Gastrocnemius medialis (tissue), 4 donors: ENCODE measurements around the gene SCYL1.

Experiments used
- POLR2A ChIP-seq, 2 donors: fragments of 450-650 bp; IDR thresholded peaks; one replicate each; pipeline ENCODE4 v1.6.1; 2017; ENCODE audit warnings: antibody characterized with exemption in 2 of 2, mild to moderate bottlenecking in 2 of 2, moderate library complexity in 2 of 2
- TF ChIP-seq, protein P1 (sequence below), 5 experiments: fragments of 450-650 bp in 3 of 5; fragments of 200-600 bp in 2 of 5; sonication (generic) in 2 of 5; IDR thresholded peaks in 4 of 5; conservative IDR thresholded peaks in 1 of 5; 1 replicate in 4 of 5; 2 replicates in 1 of 5; pipeline ENCODE4 v1.5.1; 2016 to 2019; ENCODE audit warnings: antibody characterized with exemption in 5 of 5, mild to moderate bottlenecking in 3 of 5, moderate library complexity in 3 of 5

DNA sequence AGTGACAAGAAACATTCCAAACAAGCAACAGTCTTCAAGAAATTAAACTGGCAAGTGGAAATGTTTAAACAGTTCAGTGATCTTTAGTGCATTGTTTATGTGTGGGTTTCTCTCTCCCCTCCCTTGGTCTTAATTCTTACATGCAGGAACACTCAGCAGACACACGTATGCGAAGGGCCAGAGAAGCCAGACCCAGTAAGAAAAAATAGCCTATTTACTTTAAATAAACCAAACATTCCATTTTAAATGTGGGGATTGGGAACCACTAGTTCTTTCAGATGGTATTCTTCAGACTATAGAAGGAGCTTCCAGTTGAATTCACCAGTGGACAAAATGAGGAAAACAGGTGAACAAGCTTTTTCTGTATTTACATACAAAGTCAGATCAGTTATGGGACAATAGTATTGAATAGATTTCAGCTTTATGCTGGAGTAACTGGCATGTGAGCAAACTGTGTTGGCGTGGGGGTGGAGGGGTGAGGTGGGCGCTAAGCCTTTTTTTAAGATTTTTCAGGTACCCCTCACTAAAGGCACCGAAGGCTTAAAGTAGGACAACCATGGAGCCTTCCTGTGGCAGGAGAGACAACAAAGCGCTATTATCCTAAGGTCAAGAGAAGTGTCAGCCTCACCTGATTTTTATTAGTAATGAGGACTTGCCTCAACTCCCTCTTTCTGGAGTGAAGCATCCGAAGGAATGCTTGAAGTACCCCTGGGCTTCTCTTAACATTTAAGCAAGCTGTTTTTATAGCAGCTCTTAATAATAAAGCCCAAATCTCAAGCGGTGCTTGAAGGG lies 20.0 kb upstream of the SCYL1 start:
- TF ChIP-seq POLR2A (IDR thresholded peaks at IDR 0.05) = no peak
- TF ChIP-seq, protein P1, sequence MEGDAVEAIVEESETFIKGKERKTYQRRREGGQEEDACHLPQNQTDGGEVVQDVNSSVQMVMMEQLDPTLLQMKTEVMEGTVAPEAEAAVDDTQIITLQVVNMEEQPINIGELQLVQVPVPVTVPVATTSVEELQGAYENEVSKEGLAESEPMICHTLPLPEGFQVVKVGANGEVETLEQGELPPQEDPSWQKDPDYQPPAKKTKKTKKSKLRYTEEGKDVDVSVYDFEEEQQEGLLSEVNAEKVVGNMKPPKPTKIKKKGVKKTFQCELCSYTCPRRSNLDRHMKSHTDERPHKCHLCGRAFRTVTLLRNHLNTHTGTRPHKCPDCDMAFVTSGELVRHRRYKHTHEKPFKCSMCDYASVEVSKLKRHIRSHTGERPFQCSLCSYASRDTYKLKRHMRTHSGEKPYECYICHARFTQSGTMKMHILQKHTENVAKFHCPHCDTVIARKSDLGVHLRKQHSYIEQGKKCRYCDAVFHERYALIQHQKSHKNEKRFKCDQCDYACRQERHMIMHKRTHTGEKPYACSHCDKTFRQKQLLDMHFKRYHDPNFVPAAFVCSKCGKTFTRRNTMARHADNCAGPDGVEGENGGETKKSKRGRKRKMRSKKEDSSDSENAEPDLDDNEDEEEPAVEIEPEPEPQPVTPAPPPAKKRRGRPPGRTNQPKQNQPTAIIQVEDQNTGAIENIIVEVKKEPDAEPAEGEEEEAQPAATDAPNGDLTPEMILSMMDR (IDR thresholded peaks at IDR 0.05 in 4 of 5, conservative IDR thresholded peaks at IDR 0.05 in 1 of 5) = no peak
